HFFc6 (cell line): ENCODE data around the gene EMP3. TPM values are rescaled to one million over a fixed set of nuclear protein-coding genes. Genes with fewer than 3 reads are reported as not detected.

Source experiments
- DNase-seq: peaks from one replicate; pipeline ENCODE4 v3.0.0-alpha.2; 2018
- H3K27ac Mint-ChIP-seq: 2 replicates; pipeline ENCODE4 v1.8.0; 2020; ENCODE audit warnings: mild to moderate bottlenecking, mixed read lengths
- H3K27me3 Mint-ChIP-seq: 2 replicates; pipeline ENCODE4 v1.8.0; 2021; ENCODE audit warnings: mild to moderate bottlenecking, moderate library complexity, mixed read lengths; ENCODE audit not compliant: insufficient read depth
- H3K36me3 Mint-ChIP-seq: 2 replicates; pipeline ENCODE4 v1.8.0; 2021; ENCODE audit warnings: low read depth, mixed read lengths
- H3K4me1 Mint-ChIP-seq: 2 replicates; pipeline ENCODE4 v1.8.0; 2020; ENCODE audit warnings: low read depth, mixed read lengths
- H3K4me3 Mint-ChIP-seq: 2 replicates; pipeline ENCODE4 v1.8.0; 2020; ENCODE audit warnings: mild to moderate bottlenecking, moderate library complexity, mixed read lengths
- H3K9me3 Mint-ChIP-seq: 2 replicates; pipeline ENCODE4 v1.8.0; 2020; ENCODE audit warnings: mild to moderate bottlenecking, mixed read lengths
- total RNA-seq, 6 experiments: library from RNA; stranded (reverse); fragmentation: NEBNext Ultra II Directional; extraction: Animal tissue kit (Norgen Biotek cat#: 25700); gene quantifications; 2 replicates in 1 of 6; 3 replicates in 5 of 6; pipeline ENCODE4 v1.2.3, GENCODE V29; 2021
- TF ChIP-seq, protein P1 (sequence below): fragments of 200-600 bp; sonication (generic); IDR thresholded peaks from 2 replicates; pipeline ENCODE4 v1.5.0; 2021; ENCODE audit warnings: antibody characterized with exemption, mild to moderate bottlenecking

The EMP3 gene
- total RNA-seq, 6 experiments from 2014 or later: 471 to 574 (median 525) TPM

DNA sequence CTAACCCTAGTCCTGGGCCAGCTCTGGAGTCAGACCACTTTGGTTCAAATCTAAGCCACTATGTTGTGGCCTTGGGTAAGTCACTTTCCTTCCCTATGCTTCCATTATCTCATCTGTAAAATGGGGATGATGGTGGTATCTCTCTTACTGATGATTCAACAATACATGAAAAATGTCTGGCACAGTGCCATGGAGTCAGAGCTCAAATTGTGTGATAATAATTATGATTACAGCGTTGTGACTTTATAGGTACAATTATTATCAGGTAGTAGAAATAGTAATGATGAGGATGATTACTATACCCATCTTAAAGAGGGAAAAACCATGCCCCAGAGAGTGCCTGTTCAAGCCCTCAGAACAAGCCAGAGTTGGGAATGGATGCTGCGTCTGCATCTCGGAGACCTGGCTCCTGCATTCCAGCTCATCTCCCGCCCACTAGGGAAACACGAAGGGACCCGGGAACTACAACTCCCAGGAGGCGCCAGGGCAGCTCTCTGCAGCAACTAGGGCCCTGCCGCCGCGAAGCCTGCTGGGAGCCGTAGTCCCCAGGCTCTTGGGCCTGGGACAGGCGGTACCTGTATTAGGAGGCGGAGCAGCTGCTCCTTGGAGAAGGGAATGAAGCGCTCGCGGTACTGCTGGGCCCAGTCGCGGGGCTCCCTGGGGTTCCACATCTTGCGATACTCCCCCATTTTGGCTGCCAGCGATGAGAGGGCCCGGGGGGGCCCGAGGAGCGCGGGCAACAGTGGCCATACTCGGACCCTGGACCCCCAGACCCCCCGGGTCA, 37.6 kb downstream of the EMP3 start:
- peak overlapping the region; percentile 88 for H3K4me3 Mint-ChIP-seq
- no peaks in the 10 kb centered on the region for H3K9me3 Mint-ChIP-seq
- peaks cover 4% of the 10 kb centered on the region; the same call in 1 of the 2 replicates for H3K36me3 Mint-ChIP-seq
- DNase-seq: peak; percentile 96
- no peaks in the 10 kb centered on the region for H3K4me1 Mint-ChIP-seq
- TF ChIP-seq, protein P1, sequence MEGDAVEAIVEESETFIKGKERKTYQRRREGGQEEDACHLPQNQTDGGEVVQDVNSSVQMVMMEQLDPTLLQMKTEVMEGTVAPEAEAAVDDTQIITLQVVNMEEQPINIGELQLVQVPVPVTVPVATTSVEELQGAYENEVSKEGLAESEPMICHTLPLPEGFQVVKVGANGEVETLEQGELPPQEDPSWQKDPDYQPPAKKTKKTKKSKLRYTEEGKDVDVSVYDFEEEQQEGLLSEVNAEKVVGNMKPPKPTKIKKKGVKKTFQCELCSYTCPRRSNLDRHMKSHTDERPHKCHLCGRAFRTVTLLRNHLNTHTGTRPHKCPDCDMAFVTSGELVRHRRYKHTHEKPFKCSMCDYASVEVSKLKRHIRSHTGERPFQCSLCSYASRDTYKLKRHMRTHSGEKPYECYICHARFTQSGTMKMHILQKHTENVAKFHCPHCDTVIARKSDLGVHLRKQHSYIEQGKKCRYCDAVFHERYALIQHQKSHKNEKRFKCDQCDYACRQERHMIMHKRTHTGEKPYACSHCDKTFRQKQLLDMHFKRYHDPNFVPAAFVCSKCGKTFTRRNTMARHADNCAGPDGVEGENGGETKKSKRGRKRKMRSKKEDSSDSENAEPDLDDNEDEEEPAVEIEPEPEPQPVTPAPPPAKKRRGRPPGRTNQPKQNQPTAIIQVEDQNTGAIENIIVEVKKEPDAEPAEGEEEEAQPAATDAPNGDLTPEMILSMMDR: no peak
- no peaks in the 10 kb centered on the region; the same call in none of the 2 replicates for H3K27me3 Mint-ChIP-seq
- peak overlapping the region; percentile 94 for H3K27ac Mint-ChIP-seq

DNA sequence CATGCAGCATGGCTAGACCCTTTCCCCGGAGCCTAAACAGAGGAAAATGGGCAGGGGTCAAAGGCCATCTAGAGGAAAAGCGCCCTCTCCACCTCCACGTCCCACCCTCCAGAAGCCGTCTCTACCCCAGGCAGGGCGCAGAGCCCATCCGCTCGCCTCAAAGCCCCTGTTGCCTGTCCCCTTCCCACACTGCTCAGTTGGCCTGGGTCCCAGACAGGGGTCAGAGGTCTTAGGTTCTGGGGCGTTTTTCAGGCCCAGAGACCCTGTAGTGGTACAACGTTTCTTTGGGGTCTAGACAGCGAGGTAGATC, 38.1 kb downstream of the EMP3 start:
- no peak for DNase-seq
- H3K36me3 Mint-ChIP-seq: peaks cover 2% of the 10 kb centered on the region; the same call in 1 of the 2 replicates

DNA sequence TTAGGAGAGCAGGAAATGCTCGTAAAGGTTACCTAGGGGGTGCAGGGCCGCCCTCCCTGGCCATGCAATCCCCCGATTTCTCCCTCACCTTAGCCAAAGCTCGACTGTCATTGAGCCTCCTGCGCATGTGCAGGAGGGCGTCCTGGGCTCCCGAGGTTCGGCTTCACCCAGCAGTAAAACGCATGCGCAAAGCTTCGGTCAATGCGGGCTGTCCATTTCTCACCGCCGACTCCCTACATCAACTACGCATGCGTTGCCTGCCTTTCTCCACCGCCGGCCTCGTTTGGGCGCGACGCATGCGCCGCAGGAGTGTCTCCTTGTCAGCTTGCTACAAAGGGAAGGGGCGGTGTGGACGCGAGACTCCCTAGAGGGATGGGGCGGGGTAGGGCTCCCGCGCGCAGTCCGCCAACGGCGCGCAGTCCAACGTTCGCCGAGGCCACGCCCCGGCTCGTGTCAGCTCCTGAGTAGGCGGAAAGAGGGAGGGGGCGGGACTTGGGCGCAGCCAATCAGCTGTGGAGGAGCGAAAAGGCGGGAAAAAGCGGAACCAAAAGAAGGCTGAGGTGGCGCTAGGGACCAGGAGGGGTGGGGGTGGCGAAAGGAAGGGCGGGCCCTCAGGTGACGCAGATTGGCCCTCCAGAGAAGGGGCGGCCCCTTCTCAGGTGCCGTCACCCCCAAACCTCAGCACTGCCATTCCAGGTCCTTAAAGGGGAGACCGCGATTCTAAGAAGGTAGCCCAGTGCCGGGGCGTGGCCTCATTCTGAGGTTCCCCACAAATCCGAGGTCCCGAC, 38.7 kb downstream of the EMP3 start, which contains the start of the genes SYNGR4 and TMEM143:
Gene SYNGR4, plus strand, starts transcription at position 558 of the 788 bp plus-strand sequence. CDS start 1,476 bp downstream, outside the sequence.
Gene TMEM143, minus strand, starts transcription at position 131 of the 788 bp plus-strand sequence. Its CDS starts 20 bp downstream, at position 111.
- Mint-ChIP-seq H3K36me3 (no peaks in the 10 kb centered on the region; the same call in 1 of the 2 replicates), H3K9me3 (no peaks in the 10 kb centered on the region), H3K27ac (peak within 1 kb of the TSS; percentile 94), H3K4me1 (no peaks in the 10 kb centered on the region), H3K4me3 (peak within 1 kb of the TSS; percentile 88), H3K27me3 (peaks cover under 1% of the 10 kb centered on the region)
- TF ChIP-seq, protein P1: no peak
- peak; percentile 99 for DNase-seq

More for the DNA sequence above, 38.1 kb downstream of the EMP3 start:
- peak overlapping the region; percentile 94 for H3K27ac Mint-ChIP-seq
- TF ChIP-seq, protein P1: no peak
- no peaks in the 10 kb centered on the region for H3K9me3 Mint-ChIP-seq
- H3K4me1 Mint-ChIP-seq: no peaks in the 10 kb centered on the region
- H3K27me3 Mint-ChIP-seq: no peaks in the 10 kb centered on the region; the same call in none of the 2 replicates
- peak overlapping the region; percentile 88 for H3K4me3 Mint-ChIP-seq

DNA sequence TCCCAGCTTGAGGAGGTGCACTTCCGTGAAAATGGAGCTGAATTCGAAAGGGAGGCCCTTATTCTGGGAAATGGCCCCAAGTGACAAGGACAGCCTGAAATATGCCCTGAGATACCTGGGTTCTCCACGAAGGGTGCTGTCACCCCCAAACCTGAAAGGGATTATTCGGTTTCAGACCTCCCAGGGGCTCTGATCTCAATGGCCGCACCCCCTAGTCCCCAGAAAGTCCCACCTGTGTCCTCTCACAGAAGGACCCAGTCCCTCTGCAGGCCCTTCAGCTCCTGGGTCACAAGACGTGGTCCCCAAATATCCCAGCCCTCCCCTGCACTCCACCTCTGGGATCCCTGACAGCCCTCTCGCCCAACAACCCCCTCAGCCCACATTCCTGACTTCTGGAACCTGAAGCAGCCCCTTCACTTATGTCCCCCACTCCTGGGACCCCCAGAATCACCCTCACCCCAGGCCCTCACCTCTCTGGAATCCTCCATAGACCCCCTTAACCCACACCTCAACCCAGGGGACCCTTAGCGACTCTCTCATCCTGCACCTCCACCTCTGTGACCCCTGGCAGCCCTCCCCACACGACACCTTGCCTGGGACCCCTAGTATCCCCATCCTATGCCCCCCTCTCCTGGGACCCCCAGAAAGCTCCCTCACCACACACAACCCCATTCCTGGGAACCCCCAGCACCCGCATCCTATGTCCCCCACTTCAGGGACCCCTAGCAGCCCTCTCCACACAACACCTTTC, 39.4 kb downstream of the EMP3 start:
- H3K4me3 Mint-ChIP-seq: peak overlapping the region; percentile 88; the same call in 1 of the 2 replicates
- H3K4me1 Mint-ChIP-seq: no peaks in the 10 kb centered on the region
- no peak for DNase-seq
- H3K36me3 Mint-ChIP-seq: no peaks in the 10 kb centered on the region; the same call in 1 of the 2 replicates
- H3K27me3 Mint-ChIP-seq: peaks cover 5% of the 10 kb centered on the region
- TF ChIP-seq, protein P1: no peak
- no peaks in the 10 kb centered on the region for H3K9me3 Mint-ChIP-seq
- H3K27ac Mint-ChIP-seq: peak overlapping the region; percentile 94

DNA sequence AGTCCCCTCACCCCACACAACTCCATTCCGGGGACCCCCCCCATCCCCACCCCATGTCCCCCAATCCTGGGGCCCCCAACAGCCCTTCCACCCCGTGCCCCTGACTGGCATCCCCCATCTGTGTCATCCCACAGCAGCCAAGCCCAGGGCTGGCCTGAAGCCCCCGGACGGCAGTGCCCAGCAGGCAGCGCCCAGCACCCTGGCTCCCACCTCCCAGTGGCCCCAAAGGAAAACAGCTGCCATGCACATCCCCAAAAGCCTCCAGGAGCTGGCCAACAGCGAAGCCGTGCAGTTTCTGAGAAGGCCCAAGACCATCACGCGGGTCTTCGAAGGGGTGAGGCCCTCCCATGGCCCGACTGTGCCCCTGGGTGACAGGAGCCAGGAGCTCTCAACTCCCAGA, 40.2 kb downstream of the EMP3 start:
- Mint-ChIP-seq H3K27me3 (peaks cover 9% of the 10 kb centered on the region), H3K4me3 (no peak overlapping the region), H3K27ac (no peak overlapping the region), H3K36me3 (no peaks in the 10 kb centered on the region; the same call in 1 of the 2 replicates), H3K4me1 (no peaks in the 10 kb centered on the region), H3K9me3 (no peaks in the 10 kb centered on the region)
- DNase-seq: no peak
- TF ChIP-seq, protein P1: no peak
